ENCODE results near the gene PCK1.

PCK1 gene

DNA sequence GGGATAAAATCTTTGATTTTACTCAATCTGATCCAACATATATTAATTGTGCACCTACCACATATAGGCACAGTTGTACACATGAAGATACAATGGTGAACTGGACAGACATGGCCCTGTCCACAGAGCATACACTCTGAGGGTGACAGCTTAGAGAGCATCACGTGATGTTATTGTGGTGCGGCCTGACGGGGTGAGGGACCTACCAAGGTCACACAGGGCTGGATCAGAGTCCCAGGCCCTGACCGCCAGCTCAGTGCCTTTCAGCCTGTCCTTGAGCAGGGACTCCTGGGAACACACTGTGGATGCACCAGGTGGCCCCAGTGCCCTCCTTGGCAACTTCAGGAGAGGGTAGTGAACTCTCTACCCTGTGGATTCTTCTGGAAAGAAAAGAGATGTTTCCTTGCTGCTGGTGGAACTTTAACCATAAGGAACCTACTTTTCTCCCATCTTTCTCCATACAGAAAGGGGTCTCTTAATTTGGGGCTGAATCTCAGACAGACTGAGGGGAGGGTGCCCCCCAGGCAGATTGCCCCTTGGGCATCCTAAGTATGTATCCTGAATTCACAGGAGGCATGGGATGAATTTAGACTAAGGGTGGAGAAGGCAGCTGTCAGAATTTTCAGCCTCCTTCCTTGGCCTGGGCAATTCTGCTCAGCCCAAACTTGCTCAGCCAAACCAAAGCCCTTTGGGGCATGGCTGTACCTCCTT lies 26.5 kb downstream of the PCK1 start:
- no peak overlapping the region for H3K4me3 ChIP-seq (ENCODE audit: low read depth, low read length)
- no peak for DNase-seq (ENCODE audit: low read depth)
- TF ChIP-seq, protein P1, sequence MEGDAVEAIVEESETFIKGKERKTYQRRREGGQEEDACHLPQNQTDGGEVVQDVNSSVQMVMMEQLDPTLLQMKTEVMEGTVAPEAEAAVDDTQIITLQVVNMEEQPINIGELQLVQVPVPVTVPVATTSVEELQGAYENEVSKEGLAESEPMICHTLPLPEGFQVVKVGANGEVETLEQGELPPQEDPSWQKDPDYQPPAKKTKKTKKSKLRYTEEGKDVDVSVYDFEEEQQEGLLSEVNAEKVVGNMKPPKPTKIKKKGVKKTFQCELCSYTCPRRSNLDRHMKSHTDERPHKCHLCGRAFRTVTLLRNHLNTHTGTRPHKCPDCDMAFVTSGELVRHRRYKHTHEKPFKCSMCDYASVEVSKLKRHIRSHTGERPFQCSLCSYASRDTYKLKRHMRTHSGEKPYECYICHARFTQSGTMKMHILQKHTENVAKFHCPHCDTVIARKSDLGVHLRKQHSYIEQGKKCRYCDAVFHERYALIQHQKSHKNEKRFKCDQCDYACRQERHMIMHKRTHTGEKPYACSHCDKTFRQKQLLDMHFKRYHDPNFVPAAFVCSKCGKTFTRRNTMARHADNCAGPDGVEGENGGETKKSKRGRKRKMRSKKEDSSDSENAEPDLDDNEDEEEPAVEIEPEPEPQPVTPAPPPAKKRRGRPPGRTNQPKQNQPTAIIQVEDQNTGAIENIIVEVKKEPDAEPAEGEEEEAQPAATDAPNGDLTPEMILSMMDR (IDR thresholded peaks at IDR 0.05; ENCODE audit: insufficient read depth, low read depth, low read length, missing control alignments), result no peak

DNA sequence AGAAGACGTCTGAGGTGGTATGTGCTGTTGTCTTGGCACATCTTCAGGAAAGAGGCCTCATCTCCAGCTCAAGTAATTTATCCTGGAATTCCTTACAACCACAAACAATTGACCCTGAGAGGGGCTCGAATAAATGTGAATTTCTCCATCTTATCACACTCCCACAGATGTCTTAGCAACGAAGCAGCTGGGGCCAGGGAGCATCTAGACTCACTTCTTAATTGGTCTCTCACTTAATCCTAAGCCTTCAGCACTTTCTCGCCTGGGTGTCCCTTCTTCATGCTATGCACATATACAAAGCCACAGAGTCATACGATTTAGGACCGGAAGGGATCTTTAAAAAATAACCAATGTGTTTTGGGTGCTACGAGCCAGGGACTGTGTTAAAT lies 27.1 kb downstream of the PCK1 start:
- DNase-seq (ENCODE audit: low read depth), result no peak
- TF ChIP-seq, protein P1 (IDR thresholded peaks at IDR 0.05; ENCODE audit: insufficient read depth, low read depth, low read length, missing control alignments), result no peak
- H3K4me3 ChIP-seq (ENCODE audit: low read depth, low read length), result no peak overlapping the region

DNA sequence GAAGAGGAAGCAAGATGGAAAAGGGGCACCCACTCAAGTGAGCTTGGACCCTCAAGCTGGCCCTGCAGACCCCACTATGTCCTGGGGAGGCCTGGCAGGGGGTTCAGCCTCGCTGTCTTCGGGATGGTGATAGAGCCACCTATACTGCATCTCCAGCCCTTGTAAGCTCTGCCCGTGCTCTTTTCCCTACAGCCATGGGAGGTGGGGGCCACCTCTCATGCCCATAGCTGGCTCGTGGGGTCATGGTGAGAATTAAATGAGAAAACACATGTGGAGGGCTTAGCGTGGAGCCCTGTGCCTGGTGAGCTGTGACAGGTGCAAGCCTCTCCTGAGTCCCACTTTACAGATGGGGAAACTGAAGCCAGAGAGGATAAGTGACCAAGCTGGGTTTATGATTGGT lies 27.7 kb downstream of the PCK1 start:
- TF ChIP-seq, protein P1 (IDR thresholded peaks at IDR 0.05; ENCODE audit: insufficient read depth, low read depth, low read length, missing control alignments), result no peak
- no peak for DNase-seq (ENCODE audit: low read depth)

DNA sequence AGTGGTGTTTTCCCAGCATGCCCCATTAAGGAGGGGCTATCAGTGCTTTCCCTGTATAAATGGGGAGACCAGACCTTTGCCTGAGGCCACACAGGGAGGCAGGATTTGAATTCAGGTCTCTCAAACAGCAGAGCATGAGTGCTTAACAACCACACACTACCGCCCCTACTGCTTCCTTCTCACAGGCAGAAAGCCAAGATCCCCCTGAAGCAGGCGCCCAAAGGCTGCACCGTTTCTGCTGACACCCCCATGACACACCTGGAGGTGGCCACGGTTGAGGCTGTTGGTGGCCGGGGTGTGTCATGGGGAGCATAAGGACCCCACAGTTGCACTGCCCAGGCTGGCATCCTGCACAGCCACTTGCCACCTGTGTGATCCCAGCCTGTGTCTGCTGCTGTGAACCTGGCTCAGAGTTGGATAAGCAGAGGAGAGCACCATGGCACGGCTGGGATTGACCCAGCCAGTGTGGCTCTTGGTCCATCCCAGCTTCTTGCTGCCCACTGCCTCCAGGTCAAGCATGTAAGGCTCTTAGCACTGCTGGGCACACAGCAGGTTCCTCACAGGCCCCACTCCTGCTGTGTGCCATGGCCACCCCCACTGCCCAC lies 28.3 kb downstream of the PCK1 start:
- TF ChIP-seq, protein P1 (IDR thresholded peaks at IDR 0.05; ENCODE audit: insufficient read depth, low read depth, low read length, missing control alignments), result no peak
- DNase-seq (ENCODE audit: low read depth), result no peak
- no peak overlapping the region for H3K4me3 ChIP-seq (ENCODE audit: low read depth, low read length)

More for the DNA sequence above, 27.7 kb downstream of the PCK1 start:
- H3K4me3 ChIP-seq (ENCODE audit: low read depth, low read length), result no peak overlapping the region

DNA sequence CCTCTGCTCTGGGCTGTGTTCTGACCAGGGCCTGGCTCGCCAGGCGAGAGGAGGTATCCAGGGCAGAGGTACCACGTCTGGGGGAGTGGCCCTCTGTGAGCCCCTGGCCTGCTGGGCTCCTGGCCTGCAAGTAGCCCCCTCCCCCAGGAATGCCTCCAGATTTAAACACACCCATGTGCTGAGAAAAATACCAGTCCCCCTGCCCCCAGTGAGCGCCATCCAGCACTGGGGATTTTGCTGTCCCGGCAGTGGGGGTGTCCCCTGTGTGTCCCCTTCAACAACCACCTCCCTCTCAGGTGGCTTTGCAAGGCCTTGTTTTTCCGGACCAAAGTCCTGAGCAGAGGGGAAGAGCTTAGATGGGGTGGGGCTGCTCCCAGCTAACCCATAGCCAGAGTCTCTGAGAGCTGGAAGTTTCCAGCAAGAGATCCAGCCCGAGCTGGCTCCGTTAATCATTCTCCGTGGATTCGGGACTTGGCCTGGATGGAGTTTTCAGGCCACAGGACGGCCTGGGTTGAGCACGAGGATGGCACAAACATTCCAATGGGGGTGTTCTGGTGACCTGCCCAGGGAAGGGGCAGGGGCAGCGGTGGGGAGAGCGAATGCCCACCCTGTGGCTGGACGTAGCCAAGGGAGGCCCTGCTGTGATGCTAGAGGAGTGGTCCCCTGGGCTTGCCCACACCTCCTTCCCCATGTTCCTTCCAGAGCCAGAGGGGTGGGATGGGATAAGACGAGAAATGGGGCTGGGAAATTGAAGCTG lies 29.0 kb downstream of the PCK1 start:
- no peak for DNase-seq (ENCODE audit: low read depth)
- no peak overlapping the region for H3K4me3 ChIP-seq (ENCODE audit: low read depth, low read length)
- TF ChIP-seq, protein P1 (IDR thresholded peaks at IDR 0.05; ENCODE audit: insufficient read depth, low read depth, low read length, missing control alignments), result no peak

DNA sequence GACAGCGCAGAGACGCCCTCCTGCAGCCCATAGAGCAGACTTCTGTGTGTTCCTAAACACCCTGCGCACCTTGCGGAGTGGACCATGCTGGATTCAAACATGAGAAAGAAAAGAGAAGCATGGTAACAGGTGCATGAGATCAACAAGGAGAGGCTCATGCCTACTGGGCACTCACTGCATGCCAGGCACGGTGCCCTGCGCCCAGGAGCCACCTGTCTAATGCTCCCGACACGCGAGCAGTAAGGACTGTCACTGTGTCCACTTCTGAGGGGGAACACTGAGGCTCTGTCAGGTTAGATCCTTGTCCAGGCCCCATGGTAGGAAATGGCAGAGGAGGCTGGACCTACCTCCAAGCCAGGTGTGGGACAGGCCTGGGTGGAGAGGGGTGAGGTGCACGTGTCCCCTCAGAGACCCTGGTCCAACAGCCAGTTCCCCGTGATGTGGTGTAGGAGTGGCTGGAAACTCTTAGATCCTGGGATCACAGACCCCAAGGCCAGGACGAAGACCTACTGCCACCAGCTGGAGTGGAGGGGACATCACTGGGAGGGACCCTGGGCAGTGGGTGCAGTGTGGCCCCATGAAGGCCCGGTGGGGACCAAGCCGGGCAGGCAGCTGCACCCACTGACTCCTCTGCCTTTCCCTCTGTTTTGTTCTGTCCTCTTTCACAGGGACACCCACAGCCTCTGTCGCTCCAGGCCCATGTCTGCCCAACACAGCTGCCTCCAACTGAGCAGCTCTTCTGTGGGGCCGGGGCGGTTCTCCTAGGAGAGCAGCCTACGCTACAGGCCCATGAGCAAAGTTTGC lies 29.8 kb downstream of the PCK1 start:
- DNase-seq (ENCODE audit: low read depth), result no peak
- H3K4me3 ChIP-seq (ENCODE audit: low read depth, low read length), result no peak overlapping the region
- TF ChIP-seq, protein P1 (IDR thresholded peaks at IDR 0.05; ENCODE audit: insufficient read depth, low read depth, low read length, missing control alignments), result no peak

Measured in GM12865 (cell line).